IMR-90 (cell line): ENCODE data around the gene RYR2. TPM values are rescaled to one million over a fixed set of nuclear protein-coding genes. Genes with fewer than 3 reads are reported as not detected.

ENCODE experiments used
- ATAC-seq: fragments of 200-7000 bp; cut with Tn5 transposase; 2 replicates; pipeline ENCODE4 v1.9.1; 2020; ENCODE audit warnings: low read depth, mild to moderate bottlenecking, moderate library complexity
- BruUV-seq: library from RNA; stranded (reverse); fragments of 400-500 nt; replicated peaks from 2 replicates; lab custom pipeline; 2021; lab: Mats Ljungman, UMichigan
- CTCF ChIA-PET: fragments of 300-600 bp; formaldehyde crosslinking; extraction: SDS; loops from one replicate; lab custom pipeline; 2021; ENCODE audit warnings: antibody characterized with exemption; lab: Yijun Ruan, JAX
- POLR2A ChIA-PET: fragments of 300-600 bp; sonication (Branson Sonifier 250); formaldehyde crosslinking; loops from one replicate; lab custom pipeline; 2022; ENCODE audit warnings: antibody characterized with exemption; ENCODE audit not compliant: unreplicated experiment; lab: Charles Lee
- DNase-seq: peaks from one replicate; pipeline ENCODE4 v3.0.0; 2013
- H2AFZ ChIP-seq: replicated peaks from 2 replicates; pipeline ENCODE3; 2013; ENCODE audit warnings: low read length, mild to moderate bottlenecking; ENCODE audit not compliant: poor library complexity
- H2AK5ac ChIP-seq: 2 replicates; pipeline ENCODE4 v1.6.1; 2013; ENCODE audit warnings: low read depth, low read length, inconsistent platforms
- H2AK9ac ChIP-seq: replicated peaks from 2 replicates; pipeline ENCODE3; 2013; ENCODE audit warnings: mild to moderate bottlenecking, low read depth, low read length, moderate library complexity; ENCODE audit not compliant: poor library complexity
- H2BK120ac ChIP-seq: 2 replicates; pipeline ENCODE4 v1.6.1; 2013; ENCODE audit warnings: low read depth, low read length, inconsistent platforms
- H2BK15ac ChIP-seq: 3 replicates; pipeline ENCODE4 v1.6.1; 2013; ENCODE audit warnings: low read depth, low read length, inconsistent platforms
- H2BK20ac ChIP-seq: 2 replicates; pipeline ENCODE4 v1.6.1; 2013; ENCODE audit warnings: low read depth, mild to moderate bottlenecking, inconsistent platforms, low read length, moderate library complexity
- H2BK5ac ChIP-seq: 2 replicates; pipeline ENCODE4 v1.6.1; 2013; ENCODE audit warnings: mild to moderate bottlenecking, low read depth, low read length, inconsistent platforms; ENCODE audit not compliant: poor library complexity, severe bottlenecking
- H3K14ac ChIP-seq: replicated peaks from 2 replicates; pipeline ENCODE4 v1.6.1; 2013; ENCODE audit warnings: low read depth, low read length, inconsistent platforms
- H3K18ac ChIP-seq: 2 replicates; pipeline ENCODE4 v1.6.1; 2013; ENCODE audit warnings: low read depth, low read length, control low read depth
- H3K23ac ChIP-seq: 2 replicates; pipeline ENCODE4 v1.6.1; 2013; ENCODE audit warnings: low read depth, low read length, inconsistent platforms
- H3K27ac ChIP-seq: 2 replicates; pipeline ENCODE4 v1.5.1; 2013; ENCODE audit warnings: mild to moderate bottlenecking, control low read depth, low read length; ENCODE audit not compliant: insufficient read depth
- H3K27me3 ChIP-seq: 2 replicates; pipeline ENCODE4 v1.6.1; 2013; ENCODE audit warnings: low read length; ENCODE audit not compliant: control insufficient read depth, insufficient read depth
- H3K36me3 ChIP-seq: 2 replicates; pipeline ENCODE4 v1.6.1; 2013; ENCODE audit warnings: low read length, mixed read lengths; ENCODE audit not compliant: control insufficient read depth, insufficient read depth
- H3K4ac ChIP-seq: 2 replicates; pipeline ENCODE4 v1.6.1; 2013; ENCODE audit warnings: low read depth, low read length, inconsistent platforms
- H3K4me1 ChIP-seq: 2 replicates; pipeline ENCODE4 v1.6.1; 2013; ENCODE audit warnings: low read length, mixed read lengths; ENCODE audit not compliant: control insufficient read depth, insufficient read depth
- H3K4me2 ChIP-seq: 2 replicates; pipeline ENCODE4 v1.6.1; 2013; ENCODE audit warnings: low read depth, mild to moderate bottlenecking, control low read depth, low read length, moderate library complexity
- H3K4me3 ChIP-seq: 2 replicates; pipeline ENCODE4 v1.5.1; 2013; ENCODE audit warnings: low read depth, mild to moderate bottlenecking, control low read depth, low read length, moderate library complexity; ENCODE audit not compliant: insufficient read depth
- H3K56ac ChIP-seq: 2 replicates; pipeline ENCODE4 v1.6.1; 2013; ENCODE audit warnings: low read length, inconsistent platforms; ENCODE audit not compliant: insufficient read depth; ENCODE audit errors: extremely low read depth
- H3K79me1 ChIP-seq, 2 experiments: 2 replicates each; pipeline ENCODE4 v1.6.1; 2013; ENCODE audit warnings: low read length in 2 of 2, inconsistent platforms in 1 of 2, low read depth in 1 of 2
- H3K9ac ChIP-seq: 2 replicates; pipeline ENCODE4 v1.6.1; 2013; ENCODE audit warnings: low read depth, low read length, control low read depth
- H3K9me1 ChIP-seq: 2 replicates; pipeline ENCODE4 v1.6.1; 2013; ENCODE audit warnings: low read length, inconsistent platforms; ENCODE audit not compliant: insufficient read depth
- H3K9me3 ChIP-seq: 2 replicates; pipeline ENCODE4 v1.6.1; 2013; ENCODE audit warnings: low read length; ENCODE audit not compliant: control insufficient read depth, insufficient read depth
- H4K20me1 ChIP-seq: 2 replicates; pipeline ENCODE4 v1.6.1; 2013; ENCODE audit warnings: low read length, inconsistent platforms; ENCODE audit not compliant: insufficient read depth
- H4K5ac ChIP-seq: 2 replicates; pipeline ENCODE4 v1.6.1; 2013; ENCODE audit warnings: mild to moderate bottlenecking, low read depth, low read length, control low read depth
- H4K8ac ChIP-seq, 2 experiments: 2 replicates each; pipeline ENCODE4 v1.6.1; 2013; ENCODE audit warnings: low read depth in 2 of 2, low read length in 2 of 2, control low read depth in 1 of 2, inconsistent platforms in 1 of 2
- H4K91ac ChIP-seq: 2 replicates; pipeline ENCODE4 v1.6.1; 2013; ENCODE audit warnings: low read depth, low read length, inconsistent platforms; ENCODE audit not compliant: insufficient read depth
- CHD1 ChIP-seq: IDR thresholded peaks from 2 replicates; pipeline ENCODE4 v1.6.1; 2012; ENCODE audit warnings: low read depth, low read length, improper control_type of control experiment
- FOS ChIP-seq: fragments of 150-350 bp; IDR thresholded peaks from 2 replicates; pipeline ENCODE4 v1.6.1; 2016; ENCODE audit warnings: low read depth, low read length
- MAFK ChIP-seq: IDR thresholded peaks from 2 replicates; pipeline ENCODE4 v1.6.1; 2012; ENCODE audit warnings: low read depth, low read length, improper control_type of control experiment
- MAZ ChIP-seq: IDR thresholded peaks from 2 replicates; pipeline ENCODE4 v1.6.1; 2012; ENCODE audit warnings: low read depth, mild to moderate bottlenecking, low read length, improper control_type of control experiment, moderate library complexity, borderline replicate concordance
- RAD21 ChIP-seq: IDR thresholded peaks from 2 replicates; pipeline ENCODE4 v1.6.1; 2012; ENCODE audit warnings: low read length, improper control_type of control experiment
- WGBS, 2 experiments: methylation state at CpG; one replicate each; pipeline versions ENCODE4 v1.1.5 to v1.1.7; 2013; ENCODE audit warnings: missing lambda C conversion rate in 2 of 2; ENCODE audit not compliant: insufficient read length in 1 of 2; ENCODE audit errors: extremely low coverage in 2 of 2; 5-methylcytosine and 5-hydroxymethylcytosine counted together
- dilution Hi-C: fragments of 300-500 bp; cut with HindIII; formaldehyde crosslinking; loops from one replicate; pipeline ENCODE4 v1.14.3; 2018; ENCODE audit warnings: low sequenced_read_pairs; ENCODE audit not compliant: unreplicated experiment
- in situ Hi-C: fragments of 300-500 bp; cut with MboI; formaldehyde crosslinking; loops from 3 replicates; pipeline ENCODE4 v1.14.3; 2019; ENCODE audit warnings: low sequenced_read_pairs, inconsistent platforms, mixed read lengths
- intact Hi-C: fragments of 100-400 bp; cut with micrococcal nuclease; formaldehyde crosslinking; loops from 2 replicates; pipeline ENCODE4 v1.10.0; 2022
- polyA plus RNA-seq, 3 experiments: library from polyadenylated mRNA; depleted of rRNA; stranded (reverse); fragments of >200 nt; gene quantifications; 2 replicates each; pipeline ENCODE4 v1.2.3, GENCODE V29; 2012; ENCODE audit warnings: low replicate concordance in 1 of 3
- total RNA-seq: library from RNA; depleted of rRNA; stranded (reverse); fragments of >200 nt; gene quantifications from 2 replicates; pipeline ENCODE4 v1.2.3, GENCODE V29; 2012

Gene RYR2
- total and polyA plus RNA-seq, 2 of the 4 experiments (the other 2 are of a cell fraction): not detected

- Histone ChIP-seq H2BK5ac (no peak overlapping the region), H3K4me1 (no peaks in the 10 kb centered on the region), H2AFZ (no peak overlapping the region), H3K36me3 (no peaks in the 10 kb centered on the region), H4K5ac (no peak overlapping the region), H3K9ac (no peak overlapping the region), H3K23ac (no peak overlapping the region), H4K20me1 (no peaks in the 10 kb centered on the region), H2BK15ac (no peak overlapping the region), H4K91ac (no peak overlapping the region), H2BK120ac (no peak overlapping the region), H3K9me1 (no peaks in the 10 kb centered on the region), H3K4me3 (no peak overlapping the region), H3K27ac (no peak overlapping the region), H4K8ac (no peak overlapping the region), H3K14ac (no peak overlapping the region), H3K9me3 (peaks cover 10% of the 10 kb centered on the region), H2AK5ac (no peak overlapping the region), H3K4ac (no peak overlapping the region), H3K27me3 (no peaks in the 10 kb centered on the region), H2BK20ac (no peak overlapping the region), H3K56ac (no peak overlapping the region), H2AK9ac (no peak overlapping the region), H3K18ac (no peak overlapping the region), H3K4me2 (no peak overlapping the region), H3K79me1 (no peaks in the 10 kb centered on the region)
- DNase-seq (no peak), ATAC-seq (no peak)
- no TSS peak for BruUV-seq
- ChIA-PET CTCF (no interaction called here), POLR2A (no interaction called here)
- in situ Hi-C loops (no loop called here), intact Hi-C loops (no loop called here), dilution Hi-C loops (no loop called here)
- TF ChIP-seq MAFK (no peak), MAZ (no peak), RAD21 (no peak), FOS (no peak), CHD1 (no peak)
- no CpG with 5 or more reads among the region's 4 CpGs for whole genome bisulfite sequencing, 2 experiments
Observed at GRCh38 chr1:237033061-237033460, 8.9 kb upstream of the RYR2 start.
